ENCODE results near the gene MRPL49. TPM values are rescaled to one million over a fixed set of nuclear protein-coding genes. Genes with fewer than 3 reads are reported as not detected.

The MRPL49 gene
- total and polyA plus RNA-seq, 3 donors from 2014 or later: 53.9 to 87.7 (median 82.8) TPM

- H3K9me3 ChIP-seq: no peaks in the 10 kb centered on the region
- TF ChIP-seq CTCF (IDR thresholded peaks at IDR 0.05): no peak
- TF ChIP-seq POLR2A (IDR thresholded peaks at IDR 0.05): no peak
- no peak for DNase-seq
- no peaks in the 10 kb centered on the region for H3K27me3 ChIP-seq
- 58 to 85% methylated on average over 14 to 15 of the region's 15 CpGs for WGBS, 2 donors
- no peak overlapping the region for H3K27ac ChIP-seq
- intact Hi-C loops (cut with DNase I; ENCODE audit: low total_unique reads): no loop called here
- H3K4me3 ChIP-seq: no peak overlapping the region
- H3K4me1 ChIP-seq: peaks cover 10% of the 10 kb centered on the region
- no peaks in the 10 kb centered on the region for H3K36me3 ChIP-seq (ENCODE audit: low read depth, missing control alignments)
Measured at GRCh38 chr11:65107078-65107477, 15.0 kb upstream of the MRPL49 start.

- intact Hi-C loops (cut with DNase I; ENCODE audit: low total_unique reads): no loop called here
- no peak for DNase-seq
- H3K27me3 ChIP-seq: no peaks in the 10 kb centered on the region
- TF ChIP-seq CTCF (IDR thresholded peaks at IDR 0.05): no peak
- no peak for TF ChIP-seq POLR2A (IDR thresholded peaks at IDR 0.05)
- no peaks in the 10 kb centered on the region for H3K36me3 ChIP-seq (ENCODE audit: low read depth, missing control alignments)
- 48 to 89% methylated on average over 39 to 40 of the region's 52 CpGs for WGBS, 2 donors
- H3K9me3 ChIP-seq: no peaks in the 10 kb centered on the region
- peaks cover 18% of the 10 kb centered on the region for H3K4me1 ChIP-seq
- H3K27ac ChIP-seq: no peak overlapping the region
- H3K4me3 ChIP-seq: no peak overlapping the region
Measured at GRCh38 chr11:65107751-65108468, 14.2 kb upstream of the MRPL49 start.

- Histone ChIP-seq H3K27me3 (no peaks in the 10 kb centered on the region), H3K36me3 (ENCODE audit: low read depth, missing control alignments) (no peaks in the 10 kb centered on the region), H3K4me3 (no peak overlapping the region), H3K27ac (no peak overlapping the region), H3K9me3 (no peaks in the 10 kb centered on the region), H3K4me1 (peaks cover 20% of the 10 kb centered on the region)
- intact Hi-C loops (cut with DNase I; ENCODE audit: low total_unique reads): no loop called here
- TF ChIP-seq POLR2A (IDR thresholded peaks at IDR 0.05) (no peak), CTCF (IDR thresholded peaks at IDR 0.05) (no peak)
- DNase-seq: no peak
- WGBS, 2 donors: 50 to 81% methylated on average over 16 to 38 of the region's 38 CpGs
Measured at GRCh38 chr11:65108469-65109123, 13.5 kb upstream of the MRPL49 start.

GRCh38 chr11:65109231-65110198, 12.6 kb upstream of the MRPL49 start:
- Histone ChIP-seq H3K27ac (no peak overlapping the region), H3K4me1 (peaks cover 13% of the 10 kb centered on the region), H3K4me3 (no peak overlapping the region), H3K36me3 (ENCODE audit: low read depth, missing control alignments) (no peaks in the 10 kb centered on the region), H3K9me3 (no peaks in the 10 kb centered on the region), H3K27me3 (no peaks in the 10 kb centered on the region)
- DNase-seq: no peak
- intact Hi-C loops (cut with DNase I; ENCODE audit: low total_unique reads): loop anchor here (10.0 kb wide), 1 partner anchor 95 kb away; the partner anchor contains the start of gene ARL2
- TF ChIP-seq CTCF (IDR thresholded peaks at IDR 0.05): no peak
- no peak for TF ChIP-seq POLR2A (IDR thresholded peaks at IDR 0.05)
- 73 to 89% methylated on average over 21 to 36 of the region's 36 CpGs for WGBS, 2 donors

Data from testis (tissue), 3 donors.